ENCODE measurements around the gene GAS7. TPM values are rescaled to one million over a fixed set of nuclear protein-coding genes. Genes with fewer than 3 reads are reported as not detected.
A peak's percentile ranks its signal among the peaks of the same experiment; 100 is the strongest.

GAS7 gene
- total RNA-seq, 1 donor from 2014 or later: 72.7 TPM

GRCh38 chr17:10219193-10219592 is 20.8 kb upstream of the GAS7 start:
- Mint-ChIP-seq H3K27ac (ENCODE audit: unreplicated experiment) (no peak overlapping the region), H3K36me3 (ENCODE audit: low read depth) (no peaks in the 10 kb centered on the region), H3K4me1 (peaks cover 14% of the 10 kb centered on the region), H3K4me3 (no peak overlapping the region), H3K27me3 (ENCODE audit: low read depth) (peaks cover 6% of the 10 kb centered on the region), H3K9me3 (peaks cover 2% of the 10 kb centered on the region)
- no peak for DNase-seq (ENCODE audit: low read depth, low spot score)
- no peak for TF ChIP-seq CTCF (conservative IDR thresholded peaks at IDR 0.05)

- H3K36me3 Mint-ChIP-seq (ENCODE audit: low read depth): no peaks in the 10 kb centered on the region
- peaks cover 14% of the 10 kb centered on the region for H3K4me1 Mint-ChIP-seq
- H3K4me3 Mint-ChIP-seq: no peak overlapping the region
- TF ChIP-seq CTCF (conservative IDR thresholded peaks at IDR 0.05): no peak
- peaks cover 6% of the 10 kb centered on the region for H3K27me3 Mint-ChIP-seq (ENCODE audit: low read depth)
- H3K9me3 Mint-ChIP-seq: peaks cover under 1% of the 10 kb centered on the region
- no peak for DNase-seq (ENCODE audit: low read depth, low spot score)
- no peak overlapping the region for H3K27ac Mint-ChIP-seq (ENCODE audit: unreplicated experiment)
Observed at GRCh38 chr17:10217916-10218315, 19.5 kb upstream of the GAS7 start.

- no peak for TF ChIP-seq CTCF (conservative IDR thresholded peaks at IDR 0.05)
- Mint-ChIP-seq H3K36me3 (ENCODE audit: low read depth) (no peaks in the 10 kb centered on the region), H3K4me3 (no peak overlapping the region), H3K27ac (ENCODE audit: unreplicated experiment) (no peak overlapping the region), H3K27me3 (ENCODE audit: low read depth) (peaks cover 6% of the 10 kb centered on the region), H3K9me3 (no peaks in the 10 kb centered on the region), H3K4me1 (peaks cover 14% of the 10 kb centered on the region)
- peak; percentile 6 for DNase-seq (ENCODE audit: low read depth, low spot score)
Observed at GRCh38 chr17:10216213-10216938, 18.0 kb upstream of the GAS7 start.

- Mint-ChIP-seq H3K9me3 (no peaks in the 10 kb centered on the region), H3K4me1 (peaks cover 14% of the 10 kb centered on the region), H3K27me3 (ENCODE audit: low read depth) (peaks cover 6% of the 10 kb centered on the region), H3K36me3 (ENCODE audit: low read depth) (no peaks in the 10 kb centered on the region), H3K4me3 (no peak overlapping the region), H3K27ac (ENCODE audit: unreplicated experiment) (no peak overlapping the region)
- no peak for DNase-seq (ENCODE audit: low read depth, low spot score)
- no peak for TF ChIP-seq CTCF (conservative IDR thresholded peaks at IDR 0.05)
Observed at GRCh38 chr17:10215286-10215685, 16.9 kb upstream of the GAS7 start.

- H3K27me3 Mint-ChIP-seq (ENCODE audit: low read depth): peaks cover 5% of the 10 kb centered on the region
- H3K4me1 Mint-ChIP-seq: peaks cover 20% of the 10 kb centered on the region
- no peak overlapping the region for H3K27ac Mint-ChIP-seq (ENCODE audit: unreplicated experiment)
- TF ChIP-seq CTCF (conservative IDR thresholded peaks at IDR 0.05): no peak
- no peak overlapping the region for H3K4me3 Mint-ChIP-seq
- no peaks in the 10 kb centered on the region for H3K9me3 Mint-ChIP-seq
- no peaks in the 10 kb centered on the region for H3K36me3 Mint-ChIP-seq (ENCODE audit: low read depth)
- DNase-seq (ENCODE audit: low read depth, low spot score): no peak
Observed at GRCh38 chr17:10211666-10212065, 13.3 kb upstream of the GAS7 start.

All from neural crest cell (in vitro differentiated cells).